ENCODE data around the gene NFATC1.

NFATC1 gene

DNA sequence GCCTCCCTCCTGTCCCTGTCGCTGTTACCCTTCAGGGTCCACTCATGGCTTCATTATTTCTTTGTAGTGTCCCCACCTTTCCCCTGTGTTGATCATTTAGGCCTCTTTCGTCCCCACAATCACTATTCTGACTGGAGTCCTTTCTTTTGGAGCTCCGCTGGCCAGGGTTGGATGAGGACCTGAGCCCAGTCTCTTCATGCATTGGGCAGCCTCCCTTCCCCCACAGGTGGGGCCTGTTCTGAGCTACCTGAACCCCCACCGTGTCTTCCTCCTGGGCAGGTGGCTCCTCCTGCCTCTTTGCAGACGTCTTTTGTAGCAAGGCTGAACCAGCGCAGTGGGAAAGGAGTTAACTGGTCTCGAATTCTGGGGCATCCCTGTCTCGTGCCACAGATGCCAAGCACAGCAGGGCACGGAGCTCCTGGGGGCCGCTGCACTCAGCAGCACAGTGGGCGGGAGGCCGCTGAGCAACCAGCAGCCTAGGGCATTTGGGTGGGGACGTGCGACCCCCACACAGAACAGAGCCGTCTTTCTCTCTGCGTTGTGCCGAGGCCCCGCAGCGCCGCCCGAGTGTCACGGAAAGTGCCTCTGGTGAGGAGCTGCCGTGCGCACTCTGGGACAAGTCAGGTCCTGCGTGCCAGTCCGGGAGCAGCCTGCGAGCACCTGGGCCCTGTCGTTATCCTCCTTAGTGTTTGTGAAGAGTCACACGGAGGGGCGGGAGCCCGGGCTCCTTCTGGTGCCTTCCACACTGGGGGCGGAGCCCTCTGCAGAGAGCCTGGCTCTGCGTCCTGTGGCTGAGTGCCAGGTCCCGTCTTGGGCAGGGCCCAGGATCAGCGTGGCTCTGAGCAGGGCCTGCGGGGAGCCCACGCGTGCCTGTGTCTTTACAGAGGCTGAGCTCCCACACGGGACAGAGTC lies 130.1 kb downstream of the NFATC1 start:
- DNase-seq (ENCODE audit: low read depth, low spot score) = no peak
- no peak overlapping the region for H3K27ac ChIP-seq

DNA sequence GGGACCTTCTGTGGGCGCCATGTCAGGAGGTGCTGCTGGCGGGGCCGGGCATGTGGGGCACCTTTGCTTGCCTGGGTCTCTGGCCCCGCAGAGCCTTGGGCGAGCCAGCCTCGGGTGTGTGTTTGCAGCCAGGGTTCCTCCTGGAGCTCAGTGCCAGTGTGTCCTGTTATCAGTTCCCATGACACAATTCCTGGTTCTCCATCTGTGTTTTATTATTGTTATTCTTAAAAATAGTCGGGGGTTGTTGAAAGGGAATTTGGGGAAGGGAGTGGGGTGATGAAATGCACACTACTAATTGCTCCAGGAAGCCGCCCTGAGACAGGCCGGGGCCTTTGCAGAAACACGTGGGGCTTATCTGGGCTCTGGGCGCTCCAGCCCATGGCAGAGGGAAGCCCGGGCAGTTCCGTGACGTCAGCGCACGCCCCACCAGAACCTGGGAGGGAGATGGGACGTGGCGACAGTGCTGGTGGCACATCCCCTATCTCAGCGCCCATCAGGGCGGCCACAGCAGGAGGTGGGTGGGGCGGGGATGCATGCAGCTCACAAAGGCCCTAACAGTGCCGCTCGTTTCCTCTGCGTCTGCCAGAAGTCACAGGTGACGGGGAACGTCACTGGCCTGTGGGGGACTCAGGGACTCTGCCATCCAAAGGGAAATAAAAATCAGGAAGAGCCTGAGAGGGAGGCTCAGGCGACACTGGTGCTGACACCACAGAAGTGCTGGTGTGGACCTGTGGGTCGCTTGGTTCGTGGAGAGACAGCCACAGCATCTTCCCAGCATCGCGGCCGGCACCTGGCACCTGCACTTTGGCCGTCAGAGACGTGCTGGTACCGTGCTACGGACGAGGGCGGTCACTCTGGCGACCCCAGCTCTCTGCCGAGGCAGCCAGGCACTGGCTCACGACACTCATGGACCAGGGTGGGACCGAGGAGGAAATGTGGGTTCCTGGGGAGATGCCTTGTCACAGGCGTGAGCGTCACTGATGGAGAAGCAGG lies 131.0 kb downstream of the NFATC1 start:
- no peak for DNase-seq (ENCODE audit: low read depth, low spot score)

DNA sequence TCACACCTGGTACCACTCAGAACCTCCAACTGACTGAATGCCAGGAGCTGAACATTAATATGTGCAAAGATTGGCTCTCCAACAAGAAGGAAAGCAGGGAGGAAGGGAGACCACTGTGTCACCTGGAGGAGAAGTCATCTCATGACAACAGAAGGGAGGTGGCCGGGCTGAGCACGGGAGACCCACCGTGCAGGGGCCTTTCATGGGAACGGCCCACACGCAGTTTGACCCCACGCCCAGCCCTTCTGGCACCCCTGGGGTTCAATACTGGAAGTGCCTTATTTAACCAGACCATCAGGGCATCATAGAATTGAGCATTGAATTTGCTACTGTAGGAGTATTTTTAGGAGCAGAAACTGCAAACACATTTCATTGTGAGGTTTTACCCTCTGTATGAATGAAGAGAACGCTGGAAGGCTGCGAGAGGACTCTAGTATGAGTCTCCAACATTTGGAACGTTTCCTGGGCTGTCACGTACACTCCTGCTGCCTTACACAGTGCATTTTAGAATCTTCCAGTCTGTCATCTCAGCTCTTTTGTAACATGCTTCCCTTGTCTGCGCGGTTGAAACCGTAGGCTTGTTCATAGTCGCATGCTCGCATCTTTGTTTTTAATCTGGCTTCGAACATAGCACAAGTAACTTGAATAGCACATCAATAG lies 132.1 kb downstream of the NFATC1 start:
- no peak overlapping the region for H3K27ac ChIP-seq
- DNase-seq (ENCODE audit: low read depth, low spot score) = no peak

More for the DNA sequence above, 131.0 kb downstream of the NFATC1 start:
- H3K27ac ChIP-seq = no peak overlapping the region

DNA sequence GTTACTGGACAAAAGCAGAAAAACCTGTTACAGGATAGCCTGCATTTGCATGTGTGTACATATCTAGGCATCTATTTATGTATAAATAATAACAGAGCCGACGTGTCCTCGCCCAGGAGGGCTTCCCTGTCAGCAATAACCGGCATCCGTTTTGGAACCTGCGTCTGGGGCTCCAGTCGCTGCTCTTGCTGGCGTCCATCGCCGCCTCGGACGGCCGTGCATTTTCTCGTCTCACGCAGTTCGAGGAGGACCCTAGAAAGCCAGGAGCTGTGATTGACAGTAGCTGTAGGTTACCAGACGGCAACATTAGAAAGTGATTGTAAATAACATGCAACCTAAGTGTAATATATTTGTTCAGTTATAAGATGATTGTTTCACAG lies 132.6 kb downstream of the NFATC1 start:
- no peak for DNase-seq (ENCODE audit: low read depth, low spot score)
- H3K27ac ChIP-seq = no peak overlapping the region

DNA sequence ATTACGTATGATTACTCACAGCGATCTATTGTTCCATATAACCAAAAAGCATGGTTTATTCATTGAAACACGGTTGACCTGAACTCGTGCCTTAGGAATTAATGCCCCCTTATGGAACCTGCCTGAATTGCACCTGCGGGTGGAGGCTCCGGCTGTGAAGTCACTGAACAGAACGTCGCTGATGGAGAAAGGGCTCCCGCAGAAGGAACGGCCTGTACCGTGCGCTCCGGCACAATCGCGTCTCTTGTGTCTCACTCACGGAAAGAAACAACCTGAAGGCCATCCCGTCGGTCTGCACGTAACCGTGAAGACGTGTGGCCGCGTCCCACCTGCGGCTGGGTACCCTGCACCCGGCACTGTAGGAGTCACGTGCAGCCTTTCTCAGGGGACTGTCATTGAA lies 133.1 kb downstream of the NFATC1 start:
- DNase-seq (ENCODE audit: low read depth, low spot score) = no peak
- no peak overlapping the region for H3K27ac ChIP-seq

DNA sequence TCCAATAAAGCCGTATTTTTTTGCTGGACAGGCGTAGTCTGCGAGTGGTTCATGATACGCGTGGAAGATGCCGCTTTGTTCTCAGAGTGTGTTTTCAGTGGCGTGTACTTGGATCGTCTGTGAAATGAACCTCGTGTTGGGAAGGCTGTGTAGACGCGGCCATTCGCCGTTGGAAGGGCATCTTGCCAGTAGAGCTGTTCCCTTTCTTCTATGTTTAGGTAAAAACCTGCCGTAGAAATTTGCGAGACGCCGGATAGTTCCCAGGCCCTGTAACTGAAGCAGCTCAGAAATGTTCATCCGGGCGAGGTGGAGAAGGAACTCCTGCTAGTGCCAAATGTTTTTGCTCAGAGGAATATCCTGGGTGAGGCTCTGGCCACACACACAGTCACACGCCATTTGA lies 133.6 kb downstream of the NFATC1 start:
- H3K27ac ChIP-seq = no peak overlapping the region
- no peak for DNase-seq (ENCODE audit: low read depth, low spot score)

DNA sequence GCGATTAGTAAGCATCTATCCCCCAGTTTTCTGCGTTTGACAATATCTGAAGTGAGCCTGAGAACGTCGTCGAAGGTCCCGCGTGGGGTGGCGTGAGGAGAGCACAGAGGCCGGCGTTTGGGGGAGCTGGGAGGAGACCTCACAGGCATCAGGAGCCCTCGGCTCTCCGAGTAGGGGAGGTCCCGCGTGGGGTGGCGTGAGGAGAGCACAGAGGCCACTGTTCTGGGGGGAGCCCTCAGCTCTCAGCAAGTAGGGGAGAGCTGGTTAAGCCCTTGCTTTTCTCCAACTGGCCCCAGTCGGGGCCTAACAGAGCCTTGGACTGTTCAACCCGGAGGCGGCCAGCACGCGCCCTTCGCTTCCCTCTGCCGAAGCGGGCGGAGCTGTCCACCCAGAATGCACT lies 134.3 kb downstream of the NFATC1 start:
- H3K27ac ChIP-seq = no peak overlapping the region

DNA sequence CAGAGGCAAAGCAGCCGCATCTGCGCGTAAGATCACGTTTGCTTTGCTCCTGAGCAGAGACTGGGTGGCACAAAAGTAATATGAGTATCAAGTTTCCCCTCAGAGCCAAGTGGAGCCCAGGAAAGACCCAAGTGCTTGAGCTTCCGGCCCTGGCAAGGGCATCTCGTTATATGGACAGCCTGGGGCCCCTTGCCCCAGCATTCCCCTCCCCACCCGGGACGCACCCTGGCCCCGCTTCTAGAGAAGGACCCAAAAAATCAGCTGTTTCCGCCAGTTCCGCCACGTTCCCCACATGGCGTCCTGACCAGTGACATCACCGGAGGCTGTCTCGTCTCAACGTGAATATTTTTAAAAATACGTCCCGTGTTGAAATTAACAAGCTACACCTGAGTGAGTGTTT lies 135.1 kb downstream of the NFATC1 start:
- no peak overlapping the region for H3K27ac ChIP-seq
- DNase-seq (ENCODE audit: low read depth, low spot score) = no peak

More for the DNA sequence above, 134.3 kb downstream of the NFATC1 start:
- no peak for DNase-seq (ENCODE audit: low read depth, low spot score)

DNA sequence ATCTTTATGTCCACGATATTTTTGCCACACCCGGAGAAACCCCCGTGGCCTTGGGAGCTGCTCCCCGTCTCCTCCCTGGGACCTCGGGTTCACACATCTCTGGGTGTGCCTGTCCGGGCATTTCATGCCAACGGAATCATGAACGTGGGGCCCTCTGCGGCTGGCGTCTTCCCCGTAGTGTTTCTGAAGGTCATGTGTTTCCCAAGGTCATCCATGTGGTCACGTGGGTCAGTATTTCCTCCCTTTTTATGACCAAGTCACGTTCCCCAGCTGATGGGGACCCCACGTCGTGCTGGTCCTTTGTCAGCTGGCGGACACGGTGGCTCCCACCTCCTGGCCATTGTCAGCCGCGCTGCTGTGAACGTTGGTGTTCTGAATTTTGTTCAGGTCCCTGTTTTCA lies 135.7 kb downstream of the NFATC1 start:
- no peak for DNase-seq (ENCODE audit: low read depth, low spot score)
- H3K27ac ChIP-seq = no peak overlapping the region

DNA sequence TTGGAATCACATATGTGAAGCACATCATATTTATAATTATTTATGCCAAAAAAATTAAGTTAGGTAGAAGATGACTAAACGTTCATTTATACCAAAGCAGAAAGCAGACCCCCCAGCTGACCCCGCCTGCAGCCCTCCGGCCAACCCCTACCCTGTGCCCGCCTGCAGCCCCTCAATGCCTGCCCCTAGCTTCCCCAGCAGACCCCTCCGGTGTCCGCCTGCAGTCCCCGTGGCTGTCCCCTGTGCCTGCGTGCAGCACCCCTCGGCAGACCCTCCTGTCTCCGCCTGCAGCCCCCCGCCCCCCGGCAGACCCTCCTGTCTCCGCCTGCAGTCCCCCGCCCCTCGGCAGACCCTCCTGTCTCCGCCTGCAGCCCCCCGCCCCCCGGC lies 136.2 kb downstream of the NFATC1 start:
- no peak overlapping the region for H3K27ac ChIP-seq
- DNase-seq (ENCODE audit: low read depth, low spot score) = no peak

DNA sequence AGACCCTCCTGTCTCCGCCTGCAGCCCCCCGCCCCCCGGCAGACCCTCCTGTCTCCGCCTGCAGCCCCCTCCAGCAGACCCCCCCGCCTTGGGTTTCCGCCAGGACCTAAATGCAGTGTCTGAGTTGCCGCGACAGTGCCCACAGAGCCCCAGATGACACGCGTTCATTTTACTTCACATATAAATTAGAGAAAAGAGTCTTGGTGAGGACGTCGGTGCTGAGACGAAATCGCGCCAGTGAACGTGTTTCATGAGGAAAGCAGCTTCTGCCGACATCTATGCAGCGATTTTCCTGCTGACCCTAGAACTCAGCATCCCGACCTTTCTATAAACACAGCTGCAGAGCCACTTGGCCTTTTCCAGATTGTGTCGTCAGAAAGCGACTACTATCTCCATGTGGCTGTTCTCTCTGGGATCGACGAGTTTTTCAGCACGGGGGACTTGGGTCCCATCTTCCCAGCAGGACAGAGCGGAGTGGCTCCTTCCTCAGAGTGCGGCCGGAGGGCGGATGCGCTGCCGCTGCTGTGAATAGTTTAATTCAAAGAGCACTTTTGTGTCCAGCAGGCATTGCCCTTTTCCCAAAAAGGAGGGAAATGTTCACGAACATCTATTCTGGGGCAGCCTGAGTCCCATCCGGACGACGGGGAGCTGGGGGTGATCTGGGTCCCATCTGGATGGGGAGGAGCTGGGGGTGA lies 136.7 kb downstream of the NFATC1 start:
- H3K27ac ChIP-seq = no peak overlapping the region
- no peak for DNase-seq (ENCODE audit: low read depth, low spot score)

DNA sequence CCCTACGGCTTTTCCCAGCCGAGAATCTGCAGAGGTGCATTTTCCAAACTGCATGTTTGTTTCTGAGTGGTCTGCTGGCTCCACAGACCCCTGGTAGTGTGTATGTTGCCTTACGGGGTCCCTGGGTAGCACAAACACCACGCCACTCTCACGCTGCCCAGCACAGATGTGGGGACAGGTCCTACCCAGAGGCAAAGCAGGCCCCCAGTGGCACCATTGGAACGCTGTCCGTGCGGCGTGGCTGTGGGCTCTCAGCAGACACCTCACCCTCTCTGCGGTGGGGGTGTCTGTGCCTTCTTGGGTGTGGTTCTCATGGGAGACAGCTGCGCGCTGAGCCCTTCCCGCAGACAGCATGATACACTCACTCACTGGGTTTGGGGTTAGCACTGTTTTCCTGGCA lies 137.4 kb downstream of the NFATC1 start:
- no peak overlapping the region for H3K27ac ChIP-seq
- no peak for DNase-seq (ENCODE audit: low read depth, low spot score)

DNA sequence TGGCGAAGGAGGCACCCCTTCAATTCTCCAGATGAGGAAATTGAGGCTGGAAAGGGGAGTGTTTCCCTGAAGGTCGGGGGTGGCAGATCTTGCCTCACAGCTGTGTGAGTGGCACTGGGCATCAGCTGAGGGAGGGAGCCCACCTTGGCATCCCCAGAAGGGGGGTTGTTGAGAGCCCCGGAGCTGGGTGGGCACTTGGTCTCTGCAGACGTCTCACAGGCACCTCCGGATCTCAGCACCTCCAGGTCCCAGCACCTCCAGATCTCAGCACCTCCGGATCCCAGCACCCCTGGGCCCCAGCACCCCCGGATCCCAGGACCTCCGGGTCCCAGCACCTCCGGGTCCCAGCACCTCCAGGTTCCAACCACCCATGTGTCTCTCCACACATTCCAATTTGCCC lies 137.9 kb downstream of the NFATC1 start:
- no peak overlapping the region for H3K27ac ChIP-seq
- no peak for DNase-seq (ENCODE audit: low read depth, low spot score)

DNA sequence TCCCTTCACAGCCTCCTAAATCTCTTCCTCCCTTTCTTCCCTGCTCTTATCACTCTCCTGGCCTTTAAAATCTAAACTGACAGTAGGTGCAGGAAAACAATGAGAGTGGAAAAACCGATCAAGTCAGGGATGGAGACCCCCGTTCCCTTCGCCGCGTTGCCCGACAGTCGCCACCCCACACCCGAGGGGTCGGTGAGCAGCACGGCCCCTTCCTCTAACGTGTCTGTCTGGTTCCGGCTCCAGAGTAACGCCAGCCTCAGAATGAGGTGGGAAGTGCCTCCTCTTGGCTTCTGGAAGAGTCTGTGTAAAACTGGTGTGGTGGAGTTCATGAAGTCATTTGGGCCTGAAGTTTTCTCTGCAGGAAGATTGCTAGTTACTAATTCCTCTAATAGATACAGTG lies 138.6 kb downstream of the NFATC1 start:
- DNase-seq (ENCODE audit: low read depth, low spot score) = no peak
- H3K27ac ChIP-seq = no peak overlapping the region

DNA sequence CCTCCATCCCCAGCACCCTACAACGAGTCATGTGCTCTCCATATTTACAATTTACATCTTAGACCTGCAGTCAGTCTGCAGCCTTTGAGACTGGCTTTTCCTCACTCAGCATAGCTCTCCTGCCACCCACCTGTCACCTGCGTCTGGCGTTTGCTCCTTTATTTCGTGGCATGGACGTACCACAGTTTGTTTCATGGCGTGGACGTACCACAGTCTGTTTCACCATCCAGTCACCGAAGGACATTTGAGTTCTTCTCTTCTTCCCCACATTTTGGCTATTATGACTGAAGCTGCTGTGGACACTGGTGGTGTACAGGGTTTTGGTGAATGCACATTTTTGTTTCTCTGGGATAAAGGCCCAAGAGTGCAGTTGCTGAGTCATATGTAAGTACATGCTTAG lies 142.0 kb downstream of the NFATC1 start:
- H3K27ac ChIP-seq = no peak overlapping the region
- DNase-seq (ENCODE audit: low read depth, low spot score) = no peak

DNA sequence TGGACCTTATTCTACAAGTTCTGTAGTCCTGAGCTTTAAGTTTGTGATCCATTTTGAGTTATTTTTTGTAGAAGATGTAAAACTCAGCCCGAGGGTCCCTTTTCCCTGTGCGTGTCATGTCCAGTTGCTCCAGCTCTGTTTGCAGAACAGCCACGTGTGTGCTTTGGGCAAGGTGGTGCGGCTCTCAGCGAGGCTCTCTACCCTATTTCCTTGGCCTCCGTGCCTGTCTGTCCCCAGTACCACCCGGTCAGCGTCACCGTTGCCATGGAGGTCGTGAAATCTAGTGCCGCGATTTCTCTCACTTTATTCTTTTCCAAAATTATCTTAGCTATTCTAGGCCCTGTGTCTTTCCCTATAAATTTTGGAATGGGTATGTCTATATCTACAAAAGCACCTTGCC lies 142.9 kb downstream of the NFATC1 start:
- H3K27ac ChIP-seq = no peak overlapping the region
- no peak for DNase-seq (ENCODE audit: low read depth, low spot score)

DNA sequence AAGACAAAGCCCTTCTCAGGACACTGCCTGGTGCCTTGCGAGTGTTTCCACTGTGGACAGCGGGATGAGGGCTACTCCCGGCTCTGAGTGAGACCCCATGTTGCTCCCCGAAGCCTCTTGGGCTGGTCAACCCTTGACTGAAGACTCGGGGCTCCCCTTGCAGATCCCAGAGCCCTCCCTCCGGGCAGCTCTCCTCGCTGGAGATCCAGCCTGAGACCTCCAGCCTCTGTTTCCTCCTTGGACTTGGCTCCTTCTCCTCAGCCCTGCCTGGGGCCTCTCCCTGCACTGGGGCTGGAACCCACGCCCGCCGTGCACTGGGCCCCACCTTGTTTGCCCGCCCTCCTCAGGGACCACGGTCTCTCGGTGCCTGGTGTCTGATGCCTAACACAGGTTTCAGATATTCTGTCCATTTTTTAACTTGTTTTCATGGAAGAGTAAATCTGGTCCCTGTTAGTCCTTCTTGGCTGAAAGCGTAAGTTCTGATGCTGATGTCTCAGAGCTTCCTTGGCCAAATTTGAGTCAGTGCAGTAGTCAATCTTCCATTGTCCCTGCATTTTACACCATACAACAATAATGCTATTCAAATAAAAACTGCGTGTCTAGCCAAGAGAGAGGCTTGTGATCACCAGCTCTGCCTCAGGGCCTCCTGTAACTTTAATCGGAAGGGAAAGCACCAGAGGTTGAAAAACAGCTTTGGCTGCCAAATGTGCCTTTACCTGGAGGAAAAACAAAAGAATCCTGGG lies 144.6 kb downstream of the NFATC1 start:
- H3K27ac ChIP-seq = no peak overlapping the region
- DNase-seq (ENCODE audit: low read depth, low spot score) = peak; percentile 54

DNA sequence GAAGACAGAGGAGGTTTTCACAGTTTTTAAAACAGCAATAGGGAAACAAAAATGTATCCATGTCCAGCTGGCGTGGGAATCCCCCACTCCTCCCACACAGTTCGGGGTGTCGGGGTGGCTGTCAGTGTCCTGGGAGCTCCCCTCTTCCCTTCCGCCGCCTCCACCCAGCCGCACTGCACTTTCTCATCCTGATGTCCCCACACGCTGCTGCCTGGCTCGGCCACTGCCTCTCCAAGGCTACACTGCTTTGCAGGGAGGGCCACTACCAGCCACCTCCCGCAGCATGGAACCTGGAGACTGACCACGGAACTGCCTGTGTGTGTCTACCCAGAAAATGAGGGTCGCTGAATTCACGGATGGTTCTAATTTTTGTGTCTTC lies 145.2 kb downstream of the NFATC1 start:
- no peak overlapping the region for H3K27ac ChIP-seq
- no peak for DNase-seq (ENCODE audit: low read depth, low spot score)

DNA sequence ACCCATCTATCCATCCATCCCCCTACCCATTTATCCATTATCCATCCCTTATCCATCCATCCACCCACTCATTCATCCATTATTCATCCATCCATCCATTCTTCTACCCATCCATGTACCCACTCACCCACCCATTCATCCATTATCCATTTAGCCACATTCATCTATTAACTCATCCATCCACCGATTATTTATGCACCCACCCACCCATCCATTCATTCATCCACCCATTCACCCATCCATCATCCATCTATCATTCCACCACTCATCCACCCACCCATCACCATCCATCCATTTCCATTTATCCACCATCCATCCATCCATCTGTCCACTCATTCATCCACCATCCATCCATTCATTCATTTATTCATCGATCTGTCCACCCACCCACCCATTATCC lies 146.5 kb downstream of the NFATC1 start:
- DNase-seq (ENCODE audit: low read depth, low spot score) = no peak
- H3K27ac ChIP-seq = no peak overlapping the region

Data from epithelial cell of prostate (primary cell).